Caco-2 (cell line): ENCODE results near the gene CNGA1. TPM values are rescaled to one million over a fixed set of nuclear protein-coding genes. Genes with fewer than 3 reads are reported as not detected.

Source experiments
- BruUV-seq: library from RNA; stranded (reverse); fragments of 400-500 nt; replicated peaks from 2 replicates; lab custom pipeline; 2021; lab: Mats Ljungman, UMichigan
- CTCF ChIA-PET: fragments of 300-600 bp; sonication (Branson Sonifier 250); formaldehyde crosslinking; loops from one replicate; lab custom pipeline; 2022; ENCODE audit warnings: antibody characterized with exemption; lab: Charles Lee
- POLR2A ChIA-PET: fragments of 300-600 bp; sonication (Branson Sonifier 250); formaldehyde crosslinking; loops from one replicate; lab custom pipeline; 2022; ENCODE audit warnings: antibody characterized with exemption; lab: Charles Lee
- DNase-seq, 2 experiments: peaks; one replicate each; pipeline versions ENCODE4 v3.0.0 to v3.0.0-alpha.2; 2020 to 2022
- H3K27me3 ChIP-seq: replicated peaks from 2 replicates; pipeline ENCODE4 v1.6.0; 2011; ENCODE audit warnings: low read length; ENCODE audit not compliant: control insufficient read depth, insufficient read depth
- H3K36me3 ChIP-seq: 2 replicates; pipeline ENCODE4 v1.5.1; 2011; ENCODE audit warnings: low read length; ENCODE audit not compliant: control insufficient read depth, insufficient read depth
- H3K4me1 ChIP-seq: fragments of 250-450 bp; sonication (Bioruptor Pico); 2 replicates; pipeline ENCODE4 v1.5.1; 2020; ENCODE audit warnings: mild to moderate bottlenecking
- H3K4me3 ChIP-seq: 2 replicates; pipeline ENCODE4 v1.5.1; 2011; ENCODE audit warnings: low read depth, mild to moderate bottlenecking, control low read depth, low read length
- H3K9me3 ChIP-seq: fragments of 250-450 bp; sonication (Bioruptor Pico); 2 replicates; pipeline ENCODE4 v1.5.1; 2020; ENCODE audit warnings: mild to moderate bottlenecking, moderate library complexity
- H3K27ac Mint-ChIP-seq: one replicate; pipeline ENCODE4 v1.8.0; 2022; ENCODE audit warnings: mixed read lengths; ENCODE audit not compliant: unreplicated experiment
- H3K27me3 Mint-ChIP-seq: one replicate; pipeline ENCODE4 v1.8.0; 2022; ENCODE audit warnings: mixed read lengths; ENCODE audit not compliant: insufficient read depth, unreplicated experiment
- H3K36me3 Mint-ChIP-seq: one replicate; pipeline ENCODE4 v1.8.0; 2022; ENCODE audit warnings: mild to moderate bottlenecking, mixed read lengths; ENCODE audit not compliant: insufficient read depth, unreplicated experiment
- H3K4me1 Mint-ChIP-seq: one replicate; pipeline ENCODE4 v1.8.0; 2022; ENCODE audit warnings: low read depth, mixed read lengths; ENCODE audit not compliant: unreplicated experiment
- H3K4me3 Mint-ChIP-seq: one replicate; pipeline ENCODE4 v1.8.0; 2022; ENCODE audit warnings: mild to moderate bottlenecking, moderate library complexity, mixed read lengths; ENCODE audit not compliant: unreplicated experiment
- H3K9me3 Mint-ChIP-seq: one replicate; pipeline ENCODE4 v1.8.0; 2022; ENCODE audit warnings: mixed read lengths; ENCODE audit not compliant: unreplicated experiment
- intact Hi-C: fragments of 100-400 bp; cut with micrococcal nuclease; formaldehyde crosslinking; loops from one replicate; pipeline ENCODE4 v1.10.0; 2022; ENCODE audit not compliant: unreplicated experiment
- total RNA-seq: library from RNA; stranded (reverse); gene quantifications from 2 replicates; pipeline ENCODE4 v1.2.3, GENCODE V29; 2022
- TF ChIP-seq, protein P1 (sequence below), 2 experiments: fragments of 200-600 bp in 1 of 2; IDR thresholded peaks; 1 replicate in 1 of 2; 2 replicates in 1 of 2; pipeline versions ENCODE4 v1.5.1 to v1.8.0; 2011 to 2022; ENCODE audit warnings: antibody characterized with exemption in 1 of 2, control low read depth in 1 of 2, inconsistent platforms in 1 of 2, low read depth in 1 of 2, low read length in 1 of 2, mild to moderate bottlenecking in 1 of 2, moderate library complexity in 1 of 2; ENCODE audit not compliant: insufficient read depth in 1 of 2, severe bottlenecking in 1 of 2, unreplicated experiment in 1 of 2

The CNGA1 gene
- total RNA-seq, 1 experiment from 2014 or later, result 1.5 TPM

DNA sequence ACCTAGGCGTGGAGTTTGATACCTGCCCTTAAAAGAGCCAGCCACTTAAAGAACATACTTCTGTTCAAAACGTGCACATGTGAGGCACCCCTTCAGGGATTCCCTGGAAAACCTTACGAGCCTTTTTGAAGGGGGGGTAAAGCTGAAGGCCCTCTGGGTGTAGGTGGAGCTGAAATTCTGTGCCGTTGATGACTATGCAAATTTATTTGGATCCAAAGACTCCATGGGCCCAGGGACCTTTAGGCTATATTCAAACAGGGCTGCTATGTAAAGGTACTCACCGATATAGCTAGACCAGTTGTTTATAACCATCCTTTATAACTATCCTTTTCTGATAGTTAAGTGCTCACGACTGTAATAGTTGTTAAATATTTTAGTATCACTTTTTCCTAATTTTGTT lies 61.8 kb downstream of the CNGA1 start:
- DNase-seq, result no peak
- Histone ChIP-seq H3K4me3 (no peak overlapping the region), H3K27me3 (no peaks in the 10 kb centered on the region), H3K9me3 (no peaks in the 10 kb centered on the region), H3K36me3 (no peaks in the 10 kb centered on the region), H3K4me1 (no peaks in the 10 kb centered on the region)
- POLR2A ChIA-PET, result no interaction called here
- H3K4me3 Mint-ChIP-seq, result no peak overlapping the region
- CTCF ChIA-PET, result no interaction called here
- no peaks in the 10 kb centered on the region for H3K27me3 Mint-ChIP-seq
- no TSS peak for BruUV-seq
- intact Hi-C loops, result no loop called here
- H3K4me1 Mint-ChIP-seq, result no peaks in the 10 kb centered on the region
- no peak overlapping the region for H3K27ac Mint-ChIP-seq
- TF ChIP-seq, protein P1, sequence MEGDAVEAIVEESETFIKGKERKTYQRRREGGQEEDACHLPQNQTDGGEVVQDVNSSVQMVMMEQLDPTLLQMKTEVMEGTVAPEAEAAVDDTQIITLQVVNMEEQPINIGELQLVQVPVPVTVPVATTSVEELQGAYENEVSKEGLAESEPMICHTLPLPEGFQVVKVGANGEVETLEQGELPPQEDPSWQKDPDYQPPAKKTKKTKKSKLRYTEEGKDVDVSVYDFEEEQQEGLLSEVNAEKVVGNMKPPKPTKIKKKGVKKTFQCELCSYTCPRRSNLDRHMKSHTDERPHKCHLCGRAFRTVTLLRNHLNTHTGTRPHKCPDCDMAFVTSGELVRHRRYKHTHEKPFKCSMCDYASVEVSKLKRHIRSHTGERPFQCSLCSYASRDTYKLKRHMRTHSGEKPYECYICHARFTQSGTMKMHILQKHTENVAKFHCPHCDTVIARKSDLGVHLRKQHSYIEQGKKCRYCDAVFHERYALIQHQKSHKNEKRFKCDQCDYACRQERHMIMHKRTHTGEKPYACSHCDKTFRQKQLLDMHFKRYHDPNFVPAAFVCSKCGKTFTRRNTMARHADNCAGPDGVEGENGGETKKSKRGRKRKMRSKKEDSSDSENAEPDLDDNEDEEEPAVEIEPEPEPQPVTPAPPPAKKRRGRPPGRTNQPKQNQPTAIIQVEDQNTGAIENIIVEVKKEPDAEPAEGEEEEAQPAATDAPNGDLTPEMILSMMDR (IDR thresholded peaks at IDR 0.05; ENCODE audit: insufficient read depth in 1 of 2, low read depth in 1 of 2, low read length in 1 of 2, severe bottlenecking in 1 of 2, unreplicated experiment in 1 of 2), result no peak
- no peaks in the 10 kb centered on the region for H3K9me3 Mint-ChIP-seq
- no peaks in the 10 kb centered on the region for H3K36me3 Mint-ChIP-seq

- H3K36me3 ChIP-seq, result no peaks in the 10 kb centered on the region
- H3K27me3 Mint-ChIP-seq, result no peaks in the 10 kb centered on the region
- CTCF ChIA-PET, result no interaction called here
- DNase-seq, result no peak
- H3K27me3 ChIP-seq, result no peaks in the 10 kb centered on the region
- no peak overlapping the region for H3K4me3 ChIP-seq
- H3K36me3 Mint-ChIP-seq, result no peaks in the 10 kb centered on the region
- POLR2A ChIA-PET, result no interaction called here
- no TSS peak for BruUV-seq
- intact Hi-C loops, result no loop called here
- H3K9me3 Mint-ChIP-seq, result no peaks in the 10 kb centered on the region
- H3K4me3 Mint-ChIP-seq, result no peak overlapping the region
- H3K9me3 ChIP-seq, result no peaks in the 10 kb centered on the region
- H3K4me1 ChIP-seq, result no peaks in the 10 kb centered on the region
- H3K4me1 Mint-ChIP-seq, result no peaks in the 10 kb centered on the region
- H3K27ac Mint-ChIP-seq, result no peak overlapping the region
- TF ChIP-seq, protein P1 (IDR thresholded peaks at IDR 0.05; ENCODE audit: insufficient read depth in 1 of 2, low read depth in 1 of 2, low read length in 1 of 2, severe bottlenecking in 1 of 2, unreplicated experiment in 1 of 2), result no peak
Measured at GRCh38 chr4:47954245-47954644, 62.2 kb downstream of the CNGA1 start.

DNA sequence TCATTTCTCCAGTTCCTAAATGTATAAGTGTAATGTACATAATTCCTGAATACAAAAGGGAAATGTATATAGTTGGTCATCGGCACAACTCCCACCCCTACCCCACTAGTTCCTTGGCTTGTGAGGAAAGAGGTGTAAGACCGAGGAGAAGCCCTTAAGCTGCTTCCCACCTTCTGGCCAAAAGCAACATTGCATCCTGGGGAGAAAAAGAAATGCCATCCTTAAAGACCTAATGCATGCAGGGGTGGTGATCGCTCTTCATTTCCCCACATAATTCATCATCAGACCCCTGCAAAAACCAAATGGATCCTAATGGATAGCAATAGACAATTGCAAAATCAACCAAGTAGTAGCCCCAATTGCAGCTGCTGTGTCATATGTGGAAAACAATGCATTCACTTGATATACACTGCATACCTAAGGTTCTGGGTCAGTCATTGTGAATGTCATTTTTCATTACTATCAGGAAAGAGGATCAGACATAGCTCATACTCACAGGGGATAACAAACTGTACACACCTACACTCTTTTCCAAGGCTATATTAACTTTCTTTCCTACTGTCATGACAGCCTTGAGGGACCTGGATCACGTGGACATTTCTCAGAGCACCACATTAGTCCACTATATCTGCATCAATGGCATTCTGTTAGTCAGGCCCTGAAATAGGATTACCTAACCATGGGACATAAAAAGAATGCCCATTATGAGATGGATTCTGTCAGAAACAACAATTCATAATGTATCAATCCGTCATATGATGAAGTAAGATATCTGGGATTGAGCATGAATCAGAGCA lies 70.4 kb downstream of the CNGA1 start:
- ChIA-PET CTCF (interaction anchor here (0.7 kb wide), 1 partner anchor 13 kb away, joined by 3 read pairs; no protein-coding TSS in a partner anchor), POLR2A (no interaction called here)
- intact Hi-C loops, result no loop called here
- Mint-ChIP-seq H3K4me1 (no peaks in the 10 kb centered on the region), H3K4me3 (no peak overlapping the region), H3K9me3 (no peaks in the 10 kb centered on the region), H3K27ac (no peak overlapping the region), H3K36me3 (no peaks in the 10 kb centered on the region), H3K27me3 (no peaks in the 10 kb centered on the region)
- no TSS peak for BruUV-seq
- Histone ChIP-seq H3K9me3 (no peaks in the 10 kb centered on the region), H3K27me3 (no peaks in the 10 kb centered on the region), H3K36me3 (no peaks in the 10 kb centered on the region), H3K4me3 (no peak overlapping the region), H3K4me1 (no peaks in the 10 kb centered on the region)
- TF ChIP-seq, protein P1 (IDR thresholded peaks at IDR 0.05; ENCODE audit: insufficient read depth in 1 of 2, low read depth in 1 of 2, low read length in 1 of 2, severe bottlenecking in 1 of 2, unreplicated experiment in 1 of 2), result peak; percentile 4 to 18
- DNase-seq, result no peak
